Measurements from ENCODE around the gene ZBTB7C. TPM values are rescaled to one million over a fixed set of nuclear protein-coding genes. Genes with fewer than 3 reads are reported as not detected.

Gene ZBTB7C
- total RNA-seq, 1 experiment from 2014 or later: 0.18 TPM

DNA sequence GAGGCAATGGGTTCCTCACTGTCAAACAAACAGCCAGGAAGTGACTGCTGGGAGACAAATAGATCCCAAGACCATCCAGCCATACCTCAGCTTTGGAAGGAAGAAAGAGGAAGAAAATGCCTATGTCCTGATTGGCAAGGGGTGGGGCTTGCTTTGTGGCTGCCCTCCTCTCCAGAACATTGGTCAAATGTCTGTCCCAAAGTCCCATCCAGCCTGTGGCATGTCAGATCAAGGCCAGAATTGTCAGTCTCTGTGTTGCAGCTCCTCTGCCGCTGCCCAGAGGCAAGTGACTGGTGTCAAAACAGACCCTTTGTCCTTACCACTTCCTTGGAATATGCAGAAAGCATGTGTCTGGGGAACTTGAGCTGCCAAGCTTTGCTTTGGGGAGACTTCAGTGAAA, 415.8 kb downstream of the ZBTB7C start:
- no TSS peak for BruUV-seq (replicated peaks)
- Histone ChIP-seq H3K4me1 (no peaks in the 10 kb centered on the region), H3K4me3 (ENCODE audit: low read depth, low read length) (no peak overlapping the region), H3K36me3 (ENCODE audit: control insufficient read depth, insufficient read depth, low read length) (no peaks in the 10 kb centered on the region), H3K9me3 (no peaks in the 10 kb centered on the region), H3K27me3 (replicated peaks; ENCODE audit: control insufficient read depth, insufficient read depth, low read length) (no peaks in the 10 kb centered on the region)
- POLR2A ChIA-PET: no interaction called here
- CTCF ChIA-PET: no interaction called here
- Mint-ChIP-seq H3K36me3 (ENCODE audit: insufficient read depth, unreplicated experiment) (no peaks in the 10 kb centered on the region), H3K4me3 (ENCODE audit: unreplicated experiment) (no peak overlapping the region), H3K4me1 (ENCODE audit: low read depth, unreplicated experiment) (no peaks in the 10 kb centered on the region), H3K9me3 (ENCODE audit: unreplicated experiment) (no peaks in the 10 kb centered on the region), H3K27me3 (ENCODE audit: insufficient read depth, unreplicated experiment) (no peaks in the 10 kb centered on the region), H3K27ac (ENCODE audit: unreplicated experiment) (no peak overlapping the region)
- intact Hi-C loops (cut with micrococcal nuclease; ENCODE audit: unreplicated experiment): no loop called here
- DNase-seq: no peak
- TF ChIP-seq, protein P1, sequence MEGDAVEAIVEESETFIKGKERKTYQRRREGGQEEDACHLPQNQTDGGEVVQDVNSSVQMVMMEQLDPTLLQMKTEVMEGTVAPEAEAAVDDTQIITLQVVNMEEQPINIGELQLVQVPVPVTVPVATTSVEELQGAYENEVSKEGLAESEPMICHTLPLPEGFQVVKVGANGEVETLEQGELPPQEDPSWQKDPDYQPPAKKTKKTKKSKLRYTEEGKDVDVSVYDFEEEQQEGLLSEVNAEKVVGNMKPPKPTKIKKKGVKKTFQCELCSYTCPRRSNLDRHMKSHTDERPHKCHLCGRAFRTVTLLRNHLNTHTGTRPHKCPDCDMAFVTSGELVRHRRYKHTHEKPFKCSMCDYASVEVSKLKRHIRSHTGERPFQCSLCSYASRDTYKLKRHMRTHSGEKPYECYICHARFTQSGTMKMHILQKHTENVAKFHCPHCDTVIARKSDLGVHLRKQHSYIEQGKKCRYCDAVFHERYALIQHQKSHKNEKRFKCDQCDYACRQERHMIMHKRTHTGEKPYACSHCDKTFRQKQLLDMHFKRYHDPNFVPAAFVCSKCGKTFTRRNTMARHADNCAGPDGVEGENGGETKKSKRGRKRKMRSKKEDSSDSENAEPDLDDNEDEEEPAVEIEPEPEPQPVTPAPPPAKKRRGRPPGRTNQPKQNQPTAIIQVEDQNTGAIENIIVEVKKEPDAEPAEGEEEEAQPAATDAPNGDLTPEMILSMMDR (IDR thresholded peaks at IDR 0.05; ENCODE audit: insufficient read depth in 1 of 2, low read depth in 1 of 2, low read length in 1 of 2, severe bottlenecking in 1 of 2, unreplicated experiment in 1 of 2): no peak

GRCh38 chr18:47992976-47993375, 416.2 kb downstream of the ZBTB7C start:
- CTCF ChIA-PET: no interaction called here
- H3K4me3 Mint-ChIP-seq (ENCODE audit: unreplicated experiment): no peak overlapping the region
- H3K4me1 Mint-ChIP-seq (ENCODE audit: low read depth, unreplicated experiment): no peaks in the 10 kb centered on the region
- POLR2A ChIA-PET: no interaction called here
- no peaks in the 10 kb centered on the region for H3K27me3 ChIP-seq (replicated peaks; ENCODE audit: control insufficient read depth, insufficient read depth, low read length)
- no peaks in the 10 kb centered on the region for H3K27me3 Mint-ChIP-seq (ENCODE audit: insufficient read depth, unreplicated experiment)
- intact Hi-C loops (cut with micrococcal nuclease; ENCODE audit: unreplicated experiment): no loop called here
- BruUV-seq (replicated peaks): no TSS peak
- no peak overlapping the region for H3K4me3 ChIP-seq (ENCODE audit: low read depth, low read length)
- H3K36me3 ChIP-seq (ENCODE audit: control insufficient read depth, insufficient read depth, low read length): no peaks in the 10 kb centered on the region
- H3K9me3 Mint-ChIP-seq (ENCODE audit: unreplicated experiment): no peaks in the 10 kb centered on the region
- H3K27ac Mint-ChIP-seq (ENCODE audit: unreplicated experiment): no peak overlapping the region
- H3K4me1 ChIP-seq: no peaks in the 10 kb centered on the region
- no peaks in the 10 kb centered on the region for H3K9me3 ChIP-seq
- DNase-seq: no peak
- no peaks in the 10 kb centered on the region for H3K36me3 Mint-ChIP-seq (ENCODE audit: insufficient read depth, unreplicated experiment)
- TF ChIP-seq, protein P1 (IDR thresholded peaks at IDR 0.05; ENCODE audit: insufficient read depth in 1 of 2, low read depth in 1 of 2, low read length in 1 of 2, severe bottlenecking in 1 of 2, unreplicated experiment in 1 of 2): no peak

DNA sequence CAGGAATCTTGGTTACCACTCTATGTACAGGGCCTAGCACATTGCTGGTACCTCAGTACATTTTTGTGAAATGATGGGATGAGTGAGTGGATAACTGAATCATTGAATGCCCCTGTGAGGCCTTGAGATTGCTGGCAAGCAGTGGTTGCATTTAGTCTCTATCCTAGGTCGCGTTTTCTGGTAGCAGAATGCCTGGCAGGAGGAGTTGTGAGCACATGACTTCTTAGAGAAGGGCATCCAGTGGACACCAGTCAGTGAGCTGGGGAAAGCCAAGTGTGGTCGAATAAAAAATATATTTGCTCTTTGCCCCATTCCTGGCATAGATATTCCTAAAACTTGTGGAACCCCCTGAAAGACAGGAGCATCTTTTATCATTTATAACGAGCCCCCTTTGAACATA, 416.9 kb downstream of the ZBTB7C start:
- Histone ChIP-seq H3K27me3 (replicated peaks; ENCODE audit: control insufficient read depth, insufficient read depth, low read length) (no peaks in the 10 kb centered on the region), H3K9me3 (no peaks in the 10 kb centered on the region), H3K4me3 (ENCODE audit: low read depth, low read length) (no peak overlapping the region), H3K36me3 (ENCODE audit: control insufficient read depth, insufficient read depth, low read length) (no peaks in the 10 kb centered on the region), H3K4me1 (no peaks in the 10 kb centered on the region)
- no peaks in the 10 kb centered on the region for H3K4me1 Mint-ChIP-seq (ENCODE audit: low read depth, unreplicated experiment)
- H3K27ac Mint-ChIP-seq (ENCODE audit: unreplicated experiment): no peak overlapping the region
- BruUV-seq (replicated peaks): no TSS peak
- H3K4me3 Mint-ChIP-seq (ENCODE audit: unreplicated experiment): no peak overlapping the region
- ChIA-PET CTCF (no interaction called here), POLR2A (no interaction called here)
- no peaks in the 10 kb centered on the region for H3K36me3 Mint-ChIP-seq (ENCODE audit: insufficient read depth, unreplicated experiment)
- no peaks in the 10 kb centered on the region for H3K27me3 Mint-ChIP-seq (ENCODE audit: insufficient read depth, unreplicated experiment)
- no peaks in the 10 kb centered on the region for H3K9me3 Mint-ChIP-seq (ENCODE audit: unreplicated experiment)
- intact Hi-C loops (cut with micrococcal nuclease; ENCODE audit: unreplicated experiment): no loop called here
- DNase-seq: no peak
- TF ChIP-seq, protein P1 (IDR thresholded peaks at IDR 0.05; ENCODE audit: insufficient read depth in 1 of 2, low read depth in 1 of 2, low read length in 1 of 2, severe bottlenecking in 1 of 2, unreplicated experiment in 1 of 2): no peak
